CD4-positive, alpha-beta T cell treated with Interleukin-4 for 4 hours (primary cell): ENCODE measurements around the gene RABIF.
"Not testable (repeated sequence)": the region's sequence is repeated elsewhere in the genome, so short reads cannot be mapped to it uniquely, and the experiment has no call there.

Experiments used
- DNase-seq: peaks from one replicate; pipeline ENCODE4 v3.0.0-alpha.2; 2020

The RABIF gene

GRCh38 chr1:202888531-202889360 lies at the start of gene RABIF:
TSS of gene RABIF (minus strand) at chr1:202889149. CDS start at chr1:202889098, 51 bp downstream.
- DNase-seq: peak; percentile 96

GRCh38 chr1:202938287-202938925 lies 49.5 kb upstream of the RABIF start:
- DNase-seq: no peak

DNA sequence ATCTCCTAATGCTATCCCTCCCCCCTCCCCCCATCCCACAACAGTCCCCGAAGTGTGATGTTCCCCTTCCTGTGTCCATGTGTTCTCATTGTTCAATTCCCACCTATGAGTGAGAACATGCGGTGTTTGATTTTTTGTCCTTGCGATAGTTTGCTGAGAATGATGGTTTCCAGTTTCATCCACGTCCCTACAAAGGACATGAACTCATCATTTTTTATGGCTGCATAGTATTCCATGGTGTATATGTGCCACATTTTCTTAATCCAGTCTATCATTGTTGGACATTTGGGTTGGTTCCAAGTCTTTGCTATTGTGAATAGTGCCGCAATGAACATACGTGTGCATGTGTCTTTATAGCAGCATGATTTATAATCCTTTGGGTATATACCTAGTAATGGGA lies 47.5 kb upstream of the RABIF start:
- not testable (repeated sequence) for DNase-seq

DNA sequence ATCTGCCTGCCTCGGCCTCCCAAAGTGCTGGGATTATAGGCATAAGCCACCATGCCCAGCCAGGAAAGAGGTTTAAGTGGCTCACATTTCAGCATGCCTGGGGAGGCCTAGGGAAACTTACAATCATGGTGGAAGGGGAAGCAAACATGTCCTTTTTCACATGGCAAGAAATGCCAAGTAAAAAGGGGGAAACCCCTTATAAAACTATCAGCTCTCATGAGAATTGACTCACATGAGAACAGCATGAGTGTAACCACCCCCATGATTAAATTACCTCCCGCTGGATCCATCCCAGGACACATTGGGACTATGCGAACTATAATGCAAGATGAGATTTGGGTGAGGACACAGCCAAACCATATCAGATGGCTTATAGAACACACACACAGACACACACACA lies 46.9 kb upstream of the RABIF start:
- no peak for DNase-seq

DNA sequence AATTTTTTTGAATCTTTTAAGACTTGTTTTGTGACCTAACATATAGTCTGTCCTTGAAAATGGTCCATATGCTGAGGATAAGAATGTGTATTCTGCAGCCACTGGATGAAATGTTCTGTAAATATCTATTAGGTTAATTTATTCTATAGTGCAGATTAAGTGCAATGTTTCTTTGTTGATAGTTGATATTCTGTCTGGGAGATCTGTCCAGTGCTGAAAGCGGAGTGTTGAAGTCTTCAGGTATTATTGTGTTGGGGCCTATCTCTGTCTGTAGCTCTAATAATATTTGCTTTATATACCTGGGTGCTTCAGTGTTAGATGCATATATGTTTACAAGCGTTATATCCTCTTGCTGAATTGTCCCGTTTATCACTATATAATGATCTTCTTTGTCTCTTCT lies 45.8 kb upstream of the RABIF start:
- no peak for DNase-seq

GRCh38 chr1:202932476-202932875 lies 43.5 kb upstream of the RABIF start:
- no peak for DNase-seq

DNA sequence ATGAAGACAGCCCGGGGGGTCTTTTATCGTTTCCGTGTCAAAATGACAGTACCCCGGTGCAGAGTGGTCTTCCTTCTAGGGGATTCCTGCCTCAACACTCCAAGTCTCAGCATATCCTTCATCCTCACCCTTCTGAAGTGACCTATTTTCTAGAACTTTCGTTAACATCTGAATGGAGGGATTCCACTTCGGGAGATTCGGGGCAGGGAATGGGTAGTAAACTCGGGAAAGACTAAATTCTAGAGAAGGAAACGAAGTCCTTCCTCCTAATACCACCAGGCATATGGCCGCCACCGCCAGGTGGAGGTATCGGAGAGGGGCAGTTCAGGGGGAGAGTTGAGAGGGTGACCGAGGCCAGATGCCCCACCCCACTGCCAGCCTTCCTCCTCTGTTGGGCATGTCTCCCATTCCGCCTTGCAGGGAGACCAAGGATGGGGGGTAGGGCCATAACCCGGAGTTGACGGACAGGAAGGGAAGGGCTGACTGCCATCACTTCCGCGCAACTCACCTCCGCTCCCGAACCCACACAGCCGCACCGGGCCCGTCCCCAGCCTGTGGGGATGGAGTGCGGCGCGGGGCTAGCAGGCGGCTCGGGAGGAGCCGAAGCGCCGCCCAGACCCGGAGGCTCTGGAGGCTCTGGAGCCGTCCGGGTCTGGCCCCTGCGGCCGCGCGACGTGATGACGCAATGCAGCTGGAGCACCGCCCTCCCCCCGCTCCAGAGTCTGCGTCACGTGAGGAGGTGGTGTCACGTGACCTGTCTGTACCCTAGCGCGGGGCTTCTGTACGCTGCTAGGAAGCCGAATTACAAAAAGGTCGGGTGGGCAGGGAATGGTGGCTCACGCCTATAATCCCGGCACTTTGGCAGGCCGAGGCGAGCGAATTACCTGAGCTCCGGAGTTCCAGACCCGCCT lies 37.9 kb upstream of the RABIF start, which contains the start of gene KLHL12:
TSS of gene KLHL12 (minus strand) at position 654 of the 911 bp plus-strand sequence. CDS start 2,072 bp downstream, outside the sequence.
- DNase-seq: peak; percentile 93

DNA sequence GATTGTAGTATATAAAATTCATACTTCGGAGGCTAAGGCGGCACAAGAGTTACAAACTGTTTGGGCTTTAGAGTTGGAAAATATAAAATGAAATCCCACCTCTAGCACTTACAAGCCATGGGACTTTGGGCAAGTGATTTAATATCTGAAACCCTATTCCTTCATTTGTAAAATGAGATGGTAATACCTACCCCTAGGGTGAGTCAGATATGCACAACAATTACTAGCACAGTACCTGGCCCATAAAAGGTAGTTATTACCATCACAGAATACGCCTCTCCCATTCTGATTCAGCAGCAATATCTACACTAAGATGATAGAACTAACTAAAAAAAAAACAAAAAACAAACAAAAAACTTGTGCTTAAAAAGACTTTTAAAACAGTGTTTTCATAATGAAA lies 34.6 kb upstream of the RABIF start:
- no peak for DNase-seq

DNA sequence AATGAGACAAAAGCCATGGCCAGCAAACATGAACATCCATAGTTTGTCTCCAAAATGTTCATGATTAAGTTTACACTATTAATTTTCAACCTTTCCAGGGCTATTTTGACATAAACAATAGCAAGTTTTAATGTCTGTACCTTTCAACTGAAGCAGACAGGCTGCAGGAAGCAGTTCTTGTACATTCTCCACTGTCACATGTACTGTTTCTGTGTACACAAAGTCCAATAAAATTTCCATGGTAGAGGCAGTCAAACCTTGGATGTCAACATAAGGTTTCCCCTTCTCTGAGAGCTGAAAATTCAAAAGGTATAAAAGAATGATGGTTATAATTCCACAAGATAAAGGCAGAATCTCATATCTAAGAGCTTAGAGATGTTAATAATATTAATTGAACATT lies 30.7 kb upstream of the RABIF start:
- no peak for DNase-seq

DNA sequence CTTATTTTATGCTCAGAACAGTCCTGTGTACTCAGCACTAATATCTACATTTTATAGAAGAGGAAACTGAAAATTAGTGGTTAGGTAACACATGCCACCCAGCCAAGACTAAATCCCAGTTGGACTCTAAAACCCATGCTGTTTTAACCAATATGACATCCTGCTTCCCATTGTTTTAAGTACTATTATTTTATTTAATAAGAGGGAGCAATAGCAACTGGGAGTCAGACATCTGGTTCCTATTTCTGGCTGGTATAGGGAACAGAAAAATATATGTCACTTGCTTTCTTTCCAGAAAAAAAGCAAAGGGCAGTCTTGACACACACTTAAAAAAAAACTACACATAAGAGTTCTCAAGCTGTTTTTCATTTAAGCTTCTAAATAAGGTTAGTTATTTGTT lies 26.2 kb upstream of the RABIF start:
- DNase-seq: no peak

DNA sequence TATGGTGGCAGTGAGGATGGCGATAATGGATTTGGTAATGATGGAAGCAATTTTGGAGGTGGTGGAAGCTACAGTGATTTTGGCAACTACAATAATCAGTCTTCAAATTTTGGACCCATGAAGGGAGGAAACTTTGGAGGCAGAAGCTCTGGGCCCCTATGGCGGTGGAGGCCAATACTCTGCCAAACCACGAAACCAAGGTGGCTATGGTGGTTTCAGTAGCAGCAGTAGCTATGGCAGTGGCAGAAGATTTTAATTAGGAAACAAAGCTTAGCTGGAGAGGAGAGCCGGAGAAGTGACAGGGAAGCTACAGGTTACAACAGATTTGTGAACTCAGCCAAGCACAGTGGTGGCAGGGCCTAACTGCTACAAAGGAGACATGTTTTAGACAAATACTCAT lies 23.5 kb upstream of the RABIF start:
- not testable (repeated sequence) for DNase-seq

DNA sequence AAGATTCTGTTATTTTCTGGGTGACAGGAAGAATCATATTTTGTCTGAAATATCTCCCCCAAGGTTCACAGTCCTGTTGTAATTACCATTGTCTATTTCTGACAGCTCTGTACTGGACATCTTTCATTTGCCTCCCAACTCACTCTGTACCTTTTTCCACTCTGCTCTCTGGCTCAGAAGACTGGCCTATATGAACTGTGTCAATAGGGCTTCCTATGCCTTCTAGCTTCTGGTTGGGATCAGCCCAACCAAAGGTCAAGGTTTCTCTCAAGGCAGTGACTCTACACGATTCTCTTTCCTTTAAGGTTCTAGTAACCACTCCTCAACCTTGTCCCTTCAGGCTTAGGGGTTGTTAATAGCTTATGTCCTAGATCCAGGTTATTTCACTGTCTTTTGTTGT lies 20.5 kb upstream of the RABIF start:
- no peak for DNase-seq

DNA sequence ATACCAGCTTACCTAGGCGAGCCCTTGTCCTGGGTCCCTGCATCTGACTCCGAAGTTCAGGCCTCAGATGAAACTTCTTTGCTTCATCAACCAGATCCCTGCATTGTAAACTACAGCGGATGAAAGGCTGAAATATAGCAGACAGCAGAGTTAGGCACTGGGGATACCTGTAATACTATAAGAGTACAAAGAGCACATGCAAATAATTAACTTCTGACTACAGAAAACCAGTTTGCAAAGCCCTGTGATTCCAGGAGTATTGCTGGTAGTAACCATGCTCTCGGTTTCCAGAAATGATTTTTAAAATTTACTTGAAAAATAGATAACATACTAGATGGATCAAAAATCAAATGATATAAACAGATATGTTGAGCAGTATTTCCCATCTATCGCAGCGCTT lies 20.0 kb upstream of the RABIF start:
- DNase-seq: no peak

GRCh38 chr1:202905331-202905730 lies 16.4 kb upstream of the RABIF start:
- no peak for DNase-seq

GRCh38 chr1:202903808-202904207 lies 14.9 kb upstream of the RABIF start:
- not testable (repeated sequence) for DNase-seq

DNA sequence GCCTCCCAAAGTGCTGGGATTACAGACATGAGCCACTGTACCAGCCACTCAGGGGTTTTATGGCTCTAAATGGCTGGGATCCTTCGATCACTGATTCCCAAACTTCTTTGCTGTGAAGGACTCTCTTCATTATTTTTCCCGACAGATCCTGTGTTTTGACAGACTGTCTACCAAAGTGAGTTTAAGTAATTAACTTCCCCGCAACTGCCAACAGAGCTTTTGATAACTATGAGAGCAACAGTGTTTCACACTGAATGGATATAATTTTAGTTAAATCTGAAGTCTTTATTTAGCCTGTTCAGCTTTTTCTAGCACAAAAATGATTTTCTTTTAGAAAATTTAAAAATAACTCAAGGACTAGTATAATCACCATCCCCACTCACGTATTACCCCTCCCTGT lies 12.6 kb upstream of the RABIF start:
- DNase-seq: no peak

DNA sequence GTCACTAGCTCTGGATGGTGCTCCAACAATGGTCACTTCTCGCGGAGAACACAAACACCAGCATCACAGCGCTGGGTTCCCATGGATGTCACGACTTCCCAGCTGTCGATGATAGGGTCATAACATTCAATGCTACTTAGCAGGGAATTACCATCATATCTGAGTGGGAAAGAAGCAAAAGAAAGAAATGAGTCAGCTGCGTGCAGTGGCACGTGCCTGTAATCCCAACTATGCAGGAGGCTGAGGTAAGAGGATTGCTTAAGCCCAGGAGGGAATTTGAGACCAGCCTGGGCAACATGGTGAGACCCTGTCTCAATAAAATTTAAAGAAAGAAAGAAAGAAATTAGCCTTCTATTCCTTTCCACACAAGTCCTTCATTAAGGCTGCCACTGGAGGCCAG lies 3.6 kb upstream of the RABIF start:
- DNase-seq: no peak

GRCh38 chr1:202890392-202890791 lies 1.4 kb upstream of the RABIF start:
- DNase-seq: no peak

DNA sequence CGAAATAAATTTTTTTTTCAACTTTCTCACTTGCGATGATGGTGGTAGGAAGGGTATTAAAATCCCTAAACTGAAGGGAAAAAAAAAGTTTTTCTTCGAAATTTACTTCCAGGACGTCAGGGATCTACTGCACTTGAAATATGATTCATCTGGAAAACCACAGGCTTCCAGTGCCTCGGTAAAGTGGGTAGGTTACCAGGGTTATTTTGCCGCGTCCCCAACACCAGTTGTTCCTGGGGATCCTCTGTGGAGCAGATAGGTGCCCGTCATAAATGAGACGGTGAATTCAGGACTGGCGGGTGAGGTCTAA lies 773 bp downstream of the RABIF start:
- DNase-seq: no peak

DNA sequence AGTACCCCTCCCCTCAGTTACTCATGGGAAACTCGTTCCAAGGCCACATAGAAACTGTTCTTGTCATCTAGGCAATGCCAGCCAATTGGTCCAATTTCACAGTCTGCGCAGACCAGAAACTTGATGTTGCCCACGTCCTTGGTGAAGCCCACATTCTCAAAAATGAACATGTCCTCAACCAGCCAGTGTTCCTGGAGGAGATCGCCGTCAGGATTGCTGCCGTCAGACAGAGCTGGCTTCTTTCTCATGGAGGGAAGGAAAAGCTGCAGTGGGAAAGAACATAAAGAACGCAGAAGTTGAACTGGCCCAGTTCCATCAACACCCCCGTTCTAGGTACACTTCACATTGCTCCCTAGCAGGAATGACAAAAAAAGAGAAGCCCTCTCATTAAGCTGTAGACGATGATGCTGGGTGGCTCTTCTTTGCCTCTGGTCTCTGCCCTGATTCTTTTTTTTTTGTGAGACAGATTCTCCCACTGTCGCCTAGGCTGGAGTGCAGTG lies 7.9 kb downstream of the RABIF start:
- no peak for DNase-seq

- DNase-seq: no peak
Observed at GRCh38 chr1:202880062-202880461, 8.9 kb downstream of the RABIF start.

GRCh38 chr1:202879128-202879527 lies 9.8 kb downstream of the RABIF start:
- DNase-seq: no peak

GRCh38 chr1:202873026-202873425 lies 15.9 kb downstream of the RABIF start:
- no peak for DNase-seq
